ENCODE results near the gene AHRR.

- TF ChIP-seq CTCF (conservative IDR thresholded peaks at IDR 0.05; ENCODE audit: low read depth, low read length) = no peak
- no peak for TF ChIP-seq EZH2 (IDR thresholded peaks at IDR 0.05; ENCODE audit: low read length, unreplicated experiment)
- TF ChIP-seq EZH2phosphoT487 (IDR thresholded peaks at IDR 0.05; ENCODE audit: borderline replicate concordance, low read length) = no peak
These were observed 56.9 kb downstream of the AHRR start for GRCh38 chr5:378301-378891.
